SK-N-MC (cell line): ENCODE measurements around the gene TMSB4Y.

ENCODE experiments used
- EZH2 ChIP-seq: fragments of 200-600 bp; sonication (generic); IDR thresholded peaks from one replicate; pipeline ENCODE4 v1.6.1; 2017; ENCODE audit warnings: antibody characterized with exemption
- POLR2AphosphoS5 ChIP-seq: IDR thresholded peaks from 2 replicates; pipeline ENCODE4 v1.6.1; 2012; ENCODE audit warnings: mild to moderate bottlenecking, low read depth, low read length, borderline replicate concordance

GRCh38 chrY:13702276-13702675, 1.4 kb upstream of the TMSB4Y start:
- TF ChIP-seq EZH2 (no peak), POLR2AphosphoS5 (no peak)
